Activated CD4-positive, CD25-positive, alpha-beta regulatory T cell treated with anti-CD3 and anti-CD28 coated beads, Interleukin-2, amount 50 U/mL, for 72 hours (primary cell): Measurements from ENCODE around the gene S100PBP.

Experiments used
- DNase-seq: peaks from one replicate; pipeline ENCODE4 v3.0.0; 2021

Gene S100PBP

DNA sequence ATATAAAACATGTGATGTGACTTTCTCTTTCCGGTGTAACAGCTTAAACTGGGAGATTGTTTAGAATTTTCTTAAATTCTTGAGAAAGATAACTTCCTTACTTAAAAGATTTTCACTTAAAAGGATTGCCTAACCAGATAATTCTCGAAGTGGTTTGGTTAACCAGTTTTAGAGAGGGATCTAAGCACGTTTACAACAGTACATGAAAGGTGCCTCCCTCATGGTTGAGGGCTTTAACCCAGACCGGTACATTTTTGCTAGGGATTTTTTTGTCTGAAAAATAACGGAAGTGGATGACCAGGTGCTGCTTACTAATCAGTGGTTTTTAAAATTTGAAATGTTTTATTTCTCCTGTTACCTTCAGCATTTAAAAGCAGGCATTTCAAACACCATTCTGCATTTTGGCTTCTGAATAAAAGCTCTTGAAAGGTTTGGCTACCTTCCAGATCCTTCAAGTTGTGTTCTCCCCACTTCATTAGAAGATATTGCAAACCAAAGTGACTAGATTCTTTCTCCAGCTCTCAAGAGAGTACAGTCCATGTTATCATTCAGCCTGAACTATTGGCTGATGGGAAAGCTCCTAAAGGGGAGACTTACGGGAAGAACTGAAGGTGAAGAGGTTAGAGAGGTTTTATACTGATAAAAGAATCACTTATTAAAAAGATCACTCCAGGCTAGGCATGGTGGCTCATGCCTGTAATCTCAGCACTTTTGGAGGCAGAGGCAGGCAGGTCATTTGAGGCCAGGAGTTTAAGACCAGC lies 12.8 kb downstream of the S100PBP start:
- DNase-seq: no peak

GRCh38 chr1:32831878-32832277 lies 14.4 kb downstream of the S100PBP start:
- no peak for DNase-seq

- no peak for DNase-seq
These were observed 31.1 kb downstream of the S100PBP start for GRCh38 chr1:32848354-32849063.

DNA sequence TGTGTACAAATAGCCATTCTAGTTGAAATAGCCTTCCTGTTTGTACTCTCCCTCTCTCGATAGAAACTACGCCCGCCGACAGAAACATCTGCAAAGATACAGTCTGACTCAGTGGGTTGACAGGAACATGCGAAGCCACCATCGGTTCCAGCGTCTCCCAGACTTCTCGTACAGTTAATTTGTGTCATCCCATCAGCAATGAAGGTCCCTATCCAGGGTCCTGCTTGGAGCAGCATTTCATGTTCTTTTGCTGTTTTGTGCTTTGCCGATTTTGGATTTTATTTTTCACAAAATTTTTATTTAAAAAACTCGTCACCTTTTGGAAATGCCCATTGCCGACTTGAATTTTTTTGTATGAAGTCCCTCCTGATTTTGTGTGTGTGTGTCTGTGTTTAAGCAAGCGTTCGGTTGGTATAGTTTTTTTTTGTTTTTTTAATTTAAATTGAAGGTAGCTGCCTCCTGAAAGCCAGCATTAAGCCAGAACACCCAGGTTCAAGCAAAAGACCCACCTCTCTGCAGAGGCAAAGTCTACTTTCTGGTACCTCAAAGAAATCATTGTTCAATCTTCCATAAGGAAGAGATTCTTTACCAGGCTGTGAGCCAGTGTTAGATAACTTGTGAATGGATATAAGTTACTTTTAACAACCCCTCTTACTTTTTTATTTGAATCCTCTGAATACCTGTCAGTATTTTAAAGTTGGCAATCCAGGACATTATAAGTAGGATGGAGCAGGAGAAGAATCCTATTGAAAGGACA lies 38.6 kb downstream of the S100PBP start:
- DNase-seq: no peak

- no peak for DNase-seq
These were observed 40.7 kb downstream of the S100PBP start for GRCh38 chr1:32858136-32858535.

GRCh38 chr1:32858791-32859190 lies 41.3 kb downstream of the S100PBP start:
- no peak for DNase-seq

- no peak for DNase-seq
These were observed 42.5 kb downstream of the S100PBP start for GRCh38 chr1:32859915-32860314.

GRCh38 chr1:32860566-32860965 lies 43.1 kb downstream of the S100PBP start:
- no peak for DNase-seq

DNA sequence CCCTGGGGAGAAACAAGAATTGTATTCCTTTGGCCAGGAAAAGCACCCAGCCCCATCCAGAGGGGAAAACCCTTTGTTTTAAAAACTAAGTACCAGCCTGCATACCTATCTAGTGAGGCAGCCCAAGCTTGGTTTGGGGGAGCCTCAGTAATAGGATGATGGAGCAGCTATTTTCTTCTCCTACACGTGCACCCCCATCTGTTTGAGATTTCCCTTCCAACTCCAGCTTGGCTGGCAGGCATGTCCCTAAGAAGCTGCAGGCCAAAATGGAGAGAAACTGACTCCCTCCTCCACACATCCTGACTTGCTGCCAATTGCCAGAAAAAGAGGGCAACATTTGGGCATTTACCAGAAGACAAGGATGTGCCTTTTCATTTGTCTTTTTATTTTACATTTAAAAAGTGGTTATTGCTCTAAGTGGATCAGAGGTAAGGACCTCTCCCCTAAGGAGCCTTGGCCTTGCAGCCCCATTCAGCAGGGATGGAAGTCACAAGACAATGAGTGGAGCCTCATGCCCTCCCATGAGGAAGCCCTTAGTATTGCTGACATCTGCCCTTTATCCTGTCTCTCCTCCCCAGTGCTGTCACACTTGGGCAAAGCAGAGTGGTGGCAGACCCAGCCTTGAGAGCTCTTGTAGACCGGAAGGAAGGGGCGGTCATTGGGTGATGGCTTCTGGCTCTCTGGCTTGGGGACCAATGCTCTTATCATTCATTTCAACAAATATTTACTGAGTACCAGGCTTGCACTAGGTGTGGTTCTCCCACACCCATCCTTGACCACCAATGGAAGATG lies 44.6 kb downstream of the S100PBP start:
- DNase-seq: no peak

GRCh38 chr1:32863218-32863880 lies 45.9 kb downstream of the S100PBP start:
- no peak for DNase-seq

- DNase-seq: no peak
These were observed 46.4 kb downstream of the S100PBP start for GRCh38 chr1:32863881-32864245.

DNA sequence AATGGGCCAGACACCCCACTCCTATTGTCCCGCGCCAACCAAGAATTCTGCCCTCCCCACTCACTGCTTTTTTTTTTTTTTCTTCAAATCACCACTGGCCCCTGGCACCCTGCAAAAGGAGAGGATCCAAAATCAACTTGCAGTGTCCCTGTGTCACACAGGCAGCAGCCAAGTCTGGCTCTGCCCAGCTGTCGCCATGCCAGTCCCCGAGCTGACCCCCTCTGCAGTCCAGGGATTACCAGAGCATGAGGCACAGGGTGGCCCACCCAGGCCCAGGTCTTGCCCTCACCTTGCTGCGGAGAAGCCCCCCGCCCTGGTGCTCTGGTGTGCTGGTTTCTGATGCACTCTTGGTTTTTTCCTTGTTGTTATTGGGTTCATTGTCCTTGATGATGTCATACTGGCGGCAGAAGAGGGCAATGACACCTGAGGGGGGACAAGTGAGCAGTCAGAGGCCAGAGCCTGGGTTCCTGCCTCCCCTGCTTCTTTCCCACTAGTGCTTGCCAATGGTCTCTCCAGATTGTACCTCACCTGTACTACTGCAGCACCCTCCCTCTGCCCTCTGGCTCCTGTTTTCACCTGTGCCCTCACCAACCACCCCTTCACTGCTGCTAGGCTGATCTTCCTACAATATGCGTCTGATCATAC lies 47.0 kb downstream of the S100PBP start:
- DNase-seq: no peak

GRCh38 chr1:32865639-32866405 lies 48.4 kb downstream of the S100PBP start:
- no peak for DNase-seq

- DNase-seq: no peak
These were observed 49.7 kb downstream of the S100PBP start for GRCh38 chr1:32867151-32867550.

- no peak for DNase-seq
These were observed 50.2 kb downstream of the S100PBP start for GRCh38 chr1:32867671-32868070.

DNA sequence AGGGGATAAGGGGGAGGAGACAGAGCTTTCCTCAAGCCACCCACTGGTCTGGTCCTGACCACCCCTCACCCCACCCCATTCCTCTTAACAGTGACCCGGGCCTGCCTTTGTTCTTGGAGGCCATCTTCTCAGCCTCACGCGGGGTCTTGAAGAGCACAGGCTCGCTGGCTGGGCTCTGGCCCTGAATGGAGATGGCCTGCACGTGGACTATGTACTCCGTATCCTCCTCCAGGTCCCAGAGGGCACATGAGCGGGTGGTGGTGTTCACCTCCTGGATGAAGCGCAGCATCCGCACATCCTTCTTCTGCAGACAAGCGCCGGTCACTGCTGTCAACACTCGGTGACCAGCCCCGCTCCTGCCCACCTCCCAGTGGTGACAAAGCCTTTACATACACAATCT lies 50.6 kb downstream of the S100PBP start:
- no peak for DNase-seq

- DNase-seq: no peak
These were observed 51.5 kb downstream of the S100PBP start for GRCh38 chr1:32868806-32869455.

DNA sequence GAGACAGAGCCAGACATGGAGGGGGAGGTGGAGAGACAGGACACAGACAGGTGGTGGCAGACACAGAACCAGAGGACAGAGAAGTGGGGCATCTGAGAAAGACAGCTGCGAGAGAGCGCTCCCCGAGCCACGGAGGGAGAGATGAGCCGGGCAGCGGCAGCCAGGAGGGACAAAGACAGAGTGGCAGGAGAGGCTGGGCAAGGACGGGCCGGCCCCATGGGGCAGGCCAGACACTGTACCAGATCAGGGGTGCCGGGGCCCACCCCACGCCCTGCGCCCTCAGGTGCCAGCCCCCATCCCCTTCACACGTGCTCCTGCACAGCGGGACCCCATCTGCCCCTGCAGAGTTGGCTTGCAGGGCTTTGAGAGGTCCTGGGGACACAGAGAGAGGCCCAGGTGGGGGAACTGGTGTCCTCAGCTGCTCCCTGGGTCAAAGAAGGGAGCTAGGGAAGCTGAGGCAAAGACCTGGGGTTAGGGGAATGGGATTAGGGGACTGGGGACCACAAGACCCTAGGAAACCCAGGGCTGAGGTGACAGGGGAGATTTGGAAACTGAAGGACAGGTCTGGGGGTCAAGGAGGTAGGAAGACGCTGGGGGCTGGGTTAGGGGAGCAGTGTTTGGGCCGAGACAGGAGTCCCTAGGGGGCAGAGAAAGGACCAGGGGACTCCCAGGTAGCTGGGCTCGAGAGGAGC lies 52.6 kb downstream of the S100PBP start:
- no peak for DNase-seq

DNA sequence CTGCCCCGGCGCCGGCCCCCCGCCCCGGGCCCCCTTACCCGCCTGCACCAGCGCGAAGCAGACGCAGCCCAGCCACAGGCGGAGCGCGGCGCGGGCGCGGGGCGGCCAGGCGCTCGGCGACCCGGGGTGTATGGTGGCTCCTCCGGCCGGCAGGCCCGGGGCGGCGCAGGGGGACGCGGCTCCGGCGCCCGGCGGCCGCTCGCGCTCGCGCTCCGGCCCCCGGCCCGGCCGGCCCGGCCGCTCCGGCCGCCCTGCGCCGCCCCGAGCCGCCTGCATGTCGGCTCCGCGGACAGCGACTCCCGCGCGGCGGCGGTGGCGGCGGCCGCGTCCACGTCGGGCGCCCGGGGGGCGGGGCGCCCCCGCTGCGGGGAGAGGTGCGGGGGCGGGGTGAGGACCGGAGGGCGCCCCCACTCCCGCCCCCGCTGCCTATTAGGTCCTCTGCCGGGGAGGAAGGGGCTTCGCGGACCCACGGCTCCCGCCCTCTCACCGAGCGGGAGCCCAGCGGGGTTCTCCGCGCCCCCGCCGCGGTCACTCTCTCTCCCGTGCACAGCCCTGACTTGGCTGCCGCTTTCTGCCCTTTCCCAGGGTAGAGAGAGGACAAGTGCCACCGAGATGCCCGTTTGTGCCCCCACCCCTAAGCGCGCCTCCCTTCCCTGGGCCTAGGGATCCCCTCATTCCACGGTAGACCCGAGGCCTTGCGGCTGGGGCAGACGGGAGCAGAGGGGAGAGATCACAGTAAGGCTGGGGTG lies 53.3 kb downstream of the S100PBP start, which contains the start of gene FNDC5:
Gene FNDC5 (minus strand): TSS at position 298 of the 749 bp plus-strand sequence.
- DNase-seq: no peak
